ENCODE results near the gene WDR54.

- TF ChIP-seq, protein P1, sequence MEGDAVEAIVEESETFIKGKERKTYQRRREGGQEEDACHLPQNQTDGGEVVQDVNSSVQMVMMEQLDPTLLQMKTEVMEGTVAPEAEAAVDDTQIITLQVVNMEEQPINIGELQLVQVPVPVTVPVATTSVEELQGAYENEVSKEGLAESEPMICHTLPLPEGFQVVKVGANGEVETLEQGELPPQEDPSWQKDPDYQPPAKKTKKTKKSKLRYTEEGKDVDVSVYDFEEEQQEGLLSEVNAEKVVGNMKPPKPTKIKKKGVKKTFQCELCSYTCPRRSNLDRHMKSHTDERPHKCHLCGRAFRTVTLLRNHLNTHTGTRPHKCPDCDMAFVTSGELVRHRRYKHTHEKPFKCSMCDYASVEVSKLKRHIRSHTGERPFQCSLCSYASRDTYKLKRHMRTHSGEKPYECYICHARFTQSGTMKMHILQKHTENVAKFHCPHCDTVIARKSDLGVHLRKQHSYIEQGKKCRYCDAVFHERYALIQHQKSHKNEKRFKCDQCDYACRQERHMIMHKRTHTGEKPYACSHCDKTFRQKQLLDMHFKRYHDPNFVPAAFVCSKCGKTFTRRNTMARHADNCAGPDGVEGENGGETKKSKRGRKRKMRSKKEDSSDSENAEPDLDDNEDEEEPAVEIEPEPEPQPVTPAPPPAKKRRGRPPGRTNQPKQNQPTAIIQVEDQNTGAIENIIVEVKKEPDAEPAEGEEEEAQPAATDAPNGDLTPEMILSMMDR (IDR thresholded peaks at IDR 0.05; ENCODE audit: low read depth, low read length): no peak
- no peak for TF ChIP-seq EZH2phosphoT487 (IDR thresholded peaks at IDR 0.05; ENCODE audit: low read depth)
Observed at GRCh38 chr2:74426181-74426758, 4.7 kb downstream of the WDR54 start.
